GM12892 (cell line): ENCODE results near the gene PHLDA2.

Source experiments
- POLR2A ChIP-seq: IDR thresholded peaks from 2 replicates; pipeline ENCODE4 v1.6.1; 2011; ENCODE audit warnings: low read depth, low read length, control low read depth
- POLR2AphosphoS5 ChIP-seq: IDR thresholded peaks from 2 replicates; pipeline ENCODE4 v1.6.1; 2011; ENCODE audit warnings: low read depth, low read length, control low read depth

- no peak for TF ChIP-seq POLR2AphosphoS5
- no peak for TF ChIP-seq POLR2A
Observed at GRCh38 chr11:2932850-2933251, 3.6 kb upstream of the PHLDA2 start.
